SK-N-MC (cell line): ENCODE measurements around the gene EVI5L.

ENCODE experiments used
- EZH2 ChIP-seq: fragments of 200-600 bp; sonication (generic); IDR thresholded peaks from one replicate; pipeline ENCODE4 v1.6.1; 2017; ENCODE audit warnings: antibody characterized with exemption
- FOXP2 ChIP-seq: optimal IDR thresholded peaks from 2 replicates; pipeline ENCODE3; 2011; ENCODE audit warnings: mild to moderate bottlenecking, moderate library complexity; ENCODE audit not compliant: insufficient read depth; ENCODE audit errors: extremely low read length, control extremely low read depth
- POLR2AphosphoS5 ChIP-seq: IDR thresholded peaks from 2 replicates; pipeline ENCODE4 v1.6.1; 2012; ENCODE audit warnings: mild to moderate bottlenecking, low read depth, low read length, borderline replicate concordance

GRCh38 chr19:7833225-7834099 lies 3.4 kb downstream of the EVI5L start:
- TF ChIP-seq FOXP2 = no peak
- TF ChIP-seq POLR2AphosphoS5 = no peak
- TF ChIP-seq EZH2 = no peak
